MCF 10A (cell line): Measurements from ENCODE around the gene FSCN2. TPM values are rescaled to one million over a fixed set of nuclear protein-coding genes. Genes with fewer than 3 reads are reported as not detected.

Source experiments
- BruUV-seq: library from RNA; stranded (reverse); fragments of 400-500 nt; replicated peaks from 2 replicates; lab custom pipeline; 2021; lab: Mats Ljungman, UMichigan
- CTCF ChIA-PET: fragments of 300-600 bp; sonication (Branson Sonifier 250); formaldehyde crosslinking; extraction: SDS; loops from one replicate; lab custom pipeline; 2021; ENCODE audit warnings: antibody characterized with exemption, inconsistent platforms; lab: Yijun Ruan, JAX
- POLR2A ChIA-PET: fragments of 300-600, 350-650 bp; sonication (Branson Sonifier 250); formaldehyde crosslinking; extraction: SDS; loops from one replicate; lab custom pipeline; 2020; ENCODE audit warnings: antibody characterized with exemption, inconsistent platforms; lab: Yijun Ruan, JAX
- DNase-seq: peaks from one replicate; pipeline ENCODE4 v3.0.0-alpha.2; 2018; ENCODE audit not compliant: unreplicated experiment
- H3K27ac Mint-ChIP-seq: one replicate; pipeline ENCODE4 v1.8.0; 2022; ENCODE audit warnings: mild to moderate bottlenecking, low read depth, mixed read lengths; ENCODE audit not compliant: unreplicated experiment
- H3K27me3 Mint-ChIP-seq: one replicate; pipeline ENCODE4 v1.8.0; 2022; ENCODE audit warnings: mixed read lengths; ENCODE audit not compliant: insufficient read depth, unreplicated experiment
- H3K36me3 Mint-ChIP-seq: one replicate; pipeline ENCODE4 v1.8.0; 2022; ENCODE audit warnings: mild to moderate bottlenecking, moderate library complexity, mixed read lengths; ENCODE audit not compliant: insufficient read depth, unreplicated experiment
- H3K4me1 Mint-ChIP-seq: one replicate; pipeline ENCODE4 v1.8.0; 2022; ENCODE audit warnings: mixed read lengths; ENCODE audit not compliant: insufficient read depth, unreplicated experiment
- H3K4me3 Mint-ChIP-seq: one replicate; pipeline ENCODE4 v1.8.0; 2022; ENCODE audit warnings: mild to moderate bottlenecking, moderate library complexity, mixed read lengths; ENCODE audit not compliant: unreplicated experiment
- H3K9me3 Mint-ChIP-seq: one replicate; pipeline ENCODE4 v1.8.0; 2022; ENCODE audit warnings: mixed read lengths; ENCODE audit not compliant: unreplicated experiment
- intact Hi-C: fragments of 100-400 bp; cut with micrococcal nuclease; formaldehyde crosslinking; loops from 2 replicates; pipeline ENCODE4 v1.14.1; 2022
- total RNA-seq: library from RNA; stranded (reverse); gene quantifications from 2 replicates; pipeline ENCODE4 v1.2.3, GENCODE V29; 2022
- TF ChIP-seq, protein P1 (sequence below): fragments of 200-600 bp; IDR thresholded peaks from one replicate; pipeline ENCODE4 v1.8.0; 2022; ENCODE audit warnings: antibody characterized with exemption, mild to moderate bottlenecking; ENCODE audit not compliant: unreplicated experiment

Gene FSCN2
- total RNA-seq, 1 experiment from 2014 or later = not detected

DNA sequence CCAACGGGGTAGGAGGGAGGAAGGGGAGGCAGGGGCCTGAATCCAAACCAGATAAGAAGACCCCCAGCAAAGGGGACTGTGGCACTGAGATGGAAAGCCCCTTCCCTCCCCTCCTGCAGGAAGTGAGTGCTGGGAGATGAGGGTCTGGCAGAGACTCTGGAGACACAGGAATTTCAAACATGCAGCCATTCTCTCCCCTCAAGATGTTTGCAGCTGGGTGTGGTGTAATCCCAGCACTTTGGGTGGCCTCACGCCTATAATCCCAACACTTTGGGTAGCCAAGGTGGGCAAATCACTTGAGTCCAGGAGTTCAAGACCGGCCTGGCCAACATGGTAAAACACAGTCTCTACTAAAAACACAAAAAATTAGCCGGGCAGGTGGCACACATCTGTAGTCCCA is 57.9 kb downstream of the FSCN2 start:
- intact Hi-C loops = no loop called here
- H3K27ac Mint-ChIP-seq = no peak overlapping the region
- no peak for DNase-seq
- no peak overlapping the region for H3K4me3 Mint-ChIP-seq
- BruUV-seq = no TSS peak
- no peaks in the 10 kb centered on the region for H3K4me1 Mint-ChIP-seq
- ChIA-PET POLR2A (interaction anchor here (0.8 kb wide), 1 partner anchor 20 kb away, joined by 3 read pairs; no protein-coding TSS in a partner anchor), CTCF (interaction anchor here (0.5 to 0.9 kb wide), 3 partner anchors 15 to 327 kb away, joined by 3 to 4 read pairs (median 4); no protein-coding TSS in a partner anchor)
- no peaks in the 10 kb centered on the region for H3K9me3 Mint-ChIP-seq
- H3K27me3 Mint-ChIP-seq = no peaks in the 10 kb centered on the region
- peaks cover 82% of the 10 kb centered on the region for H3K36me3 Mint-ChIP-seq
- TF ChIP-seq, protein P1, sequence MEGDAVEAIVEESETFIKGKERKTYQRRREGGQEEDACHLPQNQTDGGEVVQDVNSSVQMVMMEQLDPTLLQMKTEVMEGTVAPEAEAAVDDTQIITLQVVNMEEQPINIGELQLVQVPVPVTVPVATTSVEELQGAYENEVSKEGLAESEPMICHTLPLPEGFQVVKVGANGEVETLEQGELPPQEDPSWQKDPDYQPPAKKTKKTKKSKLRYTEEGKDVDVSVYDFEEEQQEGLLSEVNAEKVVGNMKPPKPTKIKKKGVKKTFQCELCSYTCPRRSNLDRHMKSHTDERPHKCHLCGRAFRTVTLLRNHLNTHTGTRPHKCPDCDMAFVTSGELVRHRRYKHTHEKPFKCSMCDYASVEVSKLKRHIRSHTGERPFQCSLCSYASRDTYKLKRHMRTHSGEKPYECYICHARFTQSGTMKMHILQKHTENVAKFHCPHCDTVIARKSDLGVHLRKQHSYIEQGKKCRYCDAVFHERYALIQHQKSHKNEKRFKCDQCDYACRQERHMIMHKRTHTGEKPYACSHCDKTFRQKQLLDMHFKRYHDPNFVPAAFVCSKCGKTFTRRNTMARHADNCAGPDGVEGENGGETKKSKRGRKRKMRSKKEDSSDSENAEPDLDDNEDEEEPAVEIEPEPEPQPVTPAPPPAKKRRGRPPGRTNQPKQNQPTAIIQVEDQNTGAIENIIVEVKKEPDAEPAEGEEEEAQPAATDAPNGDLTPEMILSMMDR = no peak

Other genes starting within 250 kb of the FSCN2 start
- gene SLC38A10, start 233.1 kb upstream of the FSCN2 start, total RNA-seq = 98.2 and 108 TPM in 2 replicates
- 7.4 and 9.2 TPM in 2 replicates for gene BAHCC1, start 132.9 kb upstream of the FSCN2 start, total RNA-seq
- 1,056 and 1,461 TPM in 2 replicates for gene ACTG1, start 15.6 kb upstream of the FSCN2 start, total RNA-seq
- 23.4 and 32.5 TPM in 2 replicates for gene FAAP100, start 24.0 kb downstream of the FSCN2 start, total RNA-seq
- gene NPLOC4, start 108.7 kb downstream of the FSCN2 start, total RNA-seq = 83.9 and 95.1 TPM in 2 replicates
- gene TSPAN10, start 108.8 kb downstream of the FSCN2 start, total RNA-seq = 1.8 and 2.1 TPM in 2 replicates
- gene PDE6G, start 128.2 kb downstream of the FSCN2 start, total RNA-seq = not detected in 2 replicates
- gene OXLD1, start 138.2 kb downstream of the FSCN2 start, total RNA-seq = 47.6 and 54.8 TPM in 2 replicates
- gene CCDC137, start 138.4 kb downstream of the FSCN2 start, total RNA-seq = 23.9 and 27.1 TPM in 2 replicates
- 34.8 and 38.6 TPM in 2 replicates for gene ARL16, start 155.4 kb downstream of the FSCN2 start, total RNA-seq
- 160 and 178 TPM in 2 replicates for gene HGS, start 155.6 kb downstream of the FSCN2 start, total RNA-seq
- gene MRPL12, start 175.0 kb downstream of the FSCN2 start, total RNA-seq = 82.6 and 143 TPM in 2 replicates
- gene SLC25A10, start 183.9 kb downstream of the FSCN2 start, total RNA-seq = 5.1 and 9.5 TPM in 2 replicates